ENCODE data around the gene PYROXD2.

The PYROXD2 gene
- total RNA-seq: 0 to 3.9 (median 1.5) reads per million in 17 experiments

- DNase-seq: peak; percentile 58 to 79 (median 72)
These were observed at the start of gene PYROXD2 for GRCh38 chr10:98414932-98415730. Gene PYROXD2, minus strand, starts transcription at chr10:98415182. Its CDS starts 47 bp downstream, at chr10:98415135.

DNA sequence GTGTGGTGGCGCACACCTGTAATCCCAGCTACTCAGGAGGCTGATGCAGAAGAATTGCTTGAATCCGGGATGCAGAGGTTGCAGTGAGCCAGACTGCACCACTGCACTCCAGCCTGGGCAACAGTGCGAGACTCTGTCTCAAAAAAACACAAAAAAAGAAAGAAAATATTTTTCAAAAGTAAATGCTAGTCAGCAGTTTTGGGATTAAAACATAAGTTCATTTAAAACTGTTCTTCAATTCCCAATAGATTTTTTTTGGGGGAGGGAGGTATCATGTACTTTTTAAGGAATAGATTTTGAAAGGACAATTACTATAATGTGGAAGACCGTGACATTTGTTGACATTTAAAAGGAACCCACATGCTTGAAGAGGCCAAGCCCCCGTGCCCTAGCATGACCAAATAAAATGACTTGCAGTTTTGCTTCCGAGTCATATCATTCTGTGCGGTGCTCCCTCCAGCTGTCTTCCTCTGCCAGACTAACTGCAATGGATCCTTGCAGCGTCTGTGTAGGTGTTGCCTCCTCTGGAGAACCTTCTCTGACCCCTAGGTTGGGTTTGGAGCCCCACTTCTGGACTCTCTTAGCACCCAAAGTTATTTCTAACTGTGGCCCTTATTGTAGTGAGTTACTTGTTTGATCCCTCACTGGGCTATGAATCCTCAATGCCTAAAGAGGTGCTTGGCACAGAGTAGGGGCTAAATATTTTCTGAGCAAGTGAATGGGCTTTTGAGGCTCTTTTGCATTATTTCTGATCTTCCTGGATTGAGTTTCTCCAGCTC lies 49.2 kb upstream of the PYROXD2 start:
- peak; percentile 28 to 71 (median 64) for DNase-seq

DNA sequence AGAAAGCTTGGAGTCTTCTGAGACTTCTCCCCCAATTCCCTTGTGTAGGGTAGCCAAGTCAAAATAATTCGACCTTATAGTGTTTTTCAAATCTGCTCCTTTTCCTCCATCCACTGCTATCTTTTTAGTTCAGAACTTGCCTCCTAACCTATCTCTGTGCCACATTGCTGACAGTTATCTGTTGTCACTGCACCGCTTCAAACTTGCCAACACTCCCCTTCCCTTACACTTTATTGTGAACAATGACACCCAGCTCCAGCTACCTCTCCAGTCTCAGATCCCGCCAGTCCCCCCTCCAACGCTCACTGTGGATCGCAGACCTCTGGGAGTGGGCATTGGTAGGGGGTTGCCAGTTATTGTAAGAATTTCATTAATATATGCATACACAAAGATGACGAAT lies 48.0 kb upstream of the PYROXD2 start:
- DNase-seq: no peak

DNA sequence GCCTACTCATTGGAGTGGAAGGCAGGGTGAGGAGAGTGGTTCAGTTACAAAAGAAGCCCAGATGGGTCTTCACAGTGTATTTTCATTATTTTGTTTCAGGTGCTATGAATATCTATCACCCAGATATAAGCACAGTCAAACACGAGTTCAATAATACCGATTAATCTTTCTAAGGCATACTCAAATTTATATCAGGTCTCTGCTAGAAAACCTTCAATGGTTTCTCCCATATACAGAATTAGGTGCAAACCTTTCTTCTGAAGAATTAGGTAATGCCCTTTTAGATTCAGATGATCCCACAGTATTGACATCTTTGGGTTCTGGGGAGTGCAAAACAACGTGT lies 46.5 kb upstream of the PYROXD2 start:
- no peak for DNase-seq

- peak; percentile 73 to 85 (median 80) for DNase-seq
These were observed 46.0 kb upstream of the PYROXD2 start for GRCh38 chr10:98460837-98461499.

DNA sequence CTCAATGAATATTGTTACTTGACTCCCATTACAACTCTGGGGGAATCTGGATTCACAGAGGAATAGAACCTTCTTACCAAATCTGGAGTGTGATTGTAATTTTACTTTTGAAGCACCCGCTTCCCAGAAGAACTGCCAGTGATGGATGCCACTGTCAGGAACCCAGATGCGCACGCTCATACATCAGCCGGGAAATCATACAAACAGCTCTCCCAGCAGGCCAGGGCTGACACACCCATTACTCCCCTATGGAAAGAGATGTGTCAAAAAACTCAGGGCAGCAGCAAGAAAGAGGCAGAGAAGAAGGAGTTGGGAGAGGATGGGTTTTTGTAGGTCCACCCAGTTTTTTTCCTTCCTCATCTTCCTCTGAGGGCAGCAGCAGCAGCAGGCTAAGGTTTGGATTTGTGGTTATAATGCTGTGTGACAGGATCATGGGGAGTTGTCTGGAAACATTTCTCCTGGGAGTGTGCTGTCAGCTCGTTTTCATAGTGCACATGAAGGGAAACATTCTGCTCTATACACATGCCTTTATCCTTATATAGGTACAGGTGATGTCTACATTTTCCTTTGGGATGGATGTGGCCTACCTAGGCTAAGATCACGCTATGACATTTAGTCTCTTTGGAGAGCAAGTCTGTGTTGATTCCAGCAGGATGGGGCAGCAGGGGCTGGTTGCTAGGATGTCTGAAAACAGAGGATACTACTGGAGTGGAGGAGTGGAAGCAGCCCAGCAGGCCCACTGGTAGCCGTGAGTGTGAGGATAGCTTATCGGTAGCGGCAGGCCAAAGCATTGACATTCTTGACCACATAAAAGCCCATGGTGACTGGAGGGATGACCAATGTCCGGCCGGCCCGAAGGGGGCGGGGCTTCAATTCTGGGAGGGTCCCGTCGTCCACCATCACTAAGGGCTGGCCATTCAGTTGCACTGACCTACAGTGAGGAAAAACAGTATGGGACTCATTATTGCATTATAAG lies 44.1 kb upstream of the PYROXD2 start:
- no peak for DNase-seq

DNA sequence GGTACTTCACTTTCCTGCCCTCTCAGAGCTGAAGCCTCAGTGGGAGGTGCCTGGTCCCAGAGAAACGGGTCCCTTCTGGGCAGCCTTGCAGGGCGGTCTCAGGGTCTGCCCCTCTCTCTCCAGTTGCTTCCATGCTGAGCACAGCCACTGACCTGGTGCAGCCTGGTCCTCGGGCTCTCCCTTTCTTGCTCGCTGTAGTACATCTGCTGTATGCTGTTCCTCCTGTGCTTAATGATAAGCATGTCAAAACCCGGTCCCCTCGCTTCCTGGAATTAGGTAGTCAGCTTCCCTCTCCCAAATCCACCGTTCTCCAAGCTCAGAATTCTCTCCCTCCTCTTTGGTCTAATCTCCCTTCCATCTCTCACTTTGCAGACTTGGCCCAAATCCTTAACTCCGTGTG lies 42.7 kb upstream of the PYROXD2 start:
- no peak for DNase-seq

DNA sequence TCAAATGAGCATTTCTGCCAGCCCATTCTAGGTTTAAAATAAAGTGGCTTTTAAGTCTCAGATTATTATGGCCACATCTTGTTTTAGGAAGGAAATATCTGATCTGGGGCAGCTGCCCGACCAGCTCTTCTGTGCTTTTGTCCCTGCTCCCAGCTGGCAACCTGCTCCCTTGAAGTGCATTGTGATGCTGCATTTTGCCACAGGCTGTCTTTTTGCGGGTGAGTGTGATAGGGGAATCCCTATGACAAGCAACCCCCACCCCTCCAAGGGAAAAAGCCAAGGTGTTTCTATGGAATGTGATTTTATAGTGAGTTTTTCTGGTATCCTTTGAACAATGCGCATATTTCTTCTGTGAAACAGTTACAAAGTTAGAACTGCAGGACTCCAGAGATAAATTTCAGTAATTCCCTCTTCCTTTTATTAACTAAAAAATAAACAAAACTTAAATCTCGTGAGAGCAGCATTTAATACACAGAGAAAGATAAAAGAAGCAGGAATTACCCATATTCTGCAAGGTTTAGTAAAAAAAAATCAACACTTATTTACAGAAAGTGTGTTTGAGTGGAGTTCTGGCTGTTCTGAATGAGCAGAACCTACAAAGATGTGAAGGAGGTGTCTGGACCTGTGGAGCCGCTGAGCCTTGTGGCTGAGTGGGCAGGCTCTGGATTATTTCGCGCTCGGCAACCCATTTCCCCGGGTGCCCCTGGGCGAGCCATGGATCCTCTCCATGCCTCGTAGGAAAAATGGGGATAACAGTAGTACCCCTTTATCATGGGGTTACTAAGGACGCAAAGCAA lies 41.9 kb upstream of the PYROXD2 start:
- no peak for DNase-seq

DNA sequence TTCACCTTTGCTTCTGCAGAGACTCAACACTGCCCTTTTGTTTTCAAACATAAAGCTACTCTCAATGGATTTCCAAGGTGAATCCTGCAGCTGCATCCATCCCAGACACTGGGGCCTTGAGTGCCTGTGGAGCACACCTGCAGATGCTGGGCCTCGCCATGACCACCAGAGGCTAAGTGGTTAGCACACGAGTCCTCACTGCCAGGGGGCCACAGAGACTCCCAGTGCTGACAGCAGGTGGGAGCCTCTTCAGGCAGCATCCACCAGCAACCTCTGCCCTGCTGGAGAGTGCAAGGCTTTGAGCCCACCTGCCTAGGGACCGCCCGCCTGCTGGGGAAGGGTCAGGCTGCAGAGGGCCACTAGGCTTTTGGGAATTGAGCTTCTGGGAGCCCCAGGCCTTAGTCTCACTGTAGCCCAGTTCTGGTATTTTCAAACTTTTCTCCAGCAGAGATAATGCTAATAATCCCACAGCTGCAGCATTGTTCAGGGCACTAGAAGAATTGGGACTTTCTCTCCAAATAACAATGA lies 41.1 kb upstream of the PYROXD2 start:
- no peak for DNase-seq

- peak; percentile 34 to 61 (median 51) for DNase-seq
These were observed 38.7 kb upstream of the PYROXD2 start for GRCh38 chr10:98453729-98454128.

DNA sequence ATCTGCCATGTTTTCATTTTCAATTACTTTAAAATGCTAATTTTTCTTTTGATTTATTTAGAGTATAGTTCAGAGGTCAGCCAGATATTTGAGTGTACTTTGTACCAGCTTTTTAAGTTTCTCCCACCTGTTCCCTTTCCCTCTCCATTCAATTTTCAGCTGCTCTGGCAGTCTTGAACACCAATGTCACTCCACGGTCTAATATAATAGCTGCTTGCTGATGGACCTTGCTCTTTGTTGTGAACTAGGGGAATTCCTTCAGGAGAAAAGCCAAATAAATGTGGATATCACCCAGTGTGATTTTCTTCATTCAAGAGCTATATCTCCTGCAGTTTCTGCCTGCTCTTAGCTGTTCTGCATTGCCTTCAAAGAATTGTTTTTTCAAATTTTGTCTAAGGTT lies 35.6 kb upstream of the PYROXD2 start:
- no peak for DNase-seq

- DNase-seq: no peak
These were observed 34.3 kb upstream of the PYROXD2 start for GRCh38 chr10:98449287-98449686.

DNA sequence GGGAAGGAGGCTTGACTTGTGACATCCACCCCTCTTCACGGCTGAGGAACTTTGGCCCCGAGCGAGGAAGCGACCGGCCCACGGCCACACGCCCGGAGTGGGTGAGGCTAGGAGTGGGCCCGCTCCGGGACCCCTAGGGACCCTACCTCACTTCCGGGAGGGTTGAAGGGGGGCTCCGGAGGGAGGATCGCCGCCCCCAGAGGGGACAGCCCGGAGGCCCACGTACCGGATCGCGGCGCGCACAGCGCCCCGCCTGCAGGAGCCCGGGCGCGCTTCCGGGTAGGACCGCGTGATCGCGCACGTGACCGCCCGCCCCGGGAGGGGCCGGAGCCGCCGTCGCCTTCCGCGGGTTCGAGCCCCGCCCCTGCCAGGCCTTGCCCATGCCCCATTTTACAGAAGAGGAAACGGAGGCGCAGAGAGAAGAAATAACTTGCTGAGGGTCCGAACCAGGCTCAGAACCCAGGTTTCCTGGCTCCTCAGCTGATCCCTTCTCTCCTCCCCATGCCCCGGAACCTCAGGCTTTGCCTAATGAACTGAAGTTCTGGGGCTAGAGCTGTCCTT lies 31.8 kb upstream of the PYROXD2 start, which contains the start of gene HPS1:
HPS1 (minus strand) TSS at position 275 of the 561 bp plus-strand sequence. CDS start 3,695 bp downstream, outside the sequence.
- DNase-seq: peak; percentile 87 to 96 (median 91)

- peak; percentile 51 to 68 (median 65) for DNase-seq
These were observed 31.2 kb upstream of the PYROXD2 start for GRCh38 chr10:98446151-98446660.

DNA sequence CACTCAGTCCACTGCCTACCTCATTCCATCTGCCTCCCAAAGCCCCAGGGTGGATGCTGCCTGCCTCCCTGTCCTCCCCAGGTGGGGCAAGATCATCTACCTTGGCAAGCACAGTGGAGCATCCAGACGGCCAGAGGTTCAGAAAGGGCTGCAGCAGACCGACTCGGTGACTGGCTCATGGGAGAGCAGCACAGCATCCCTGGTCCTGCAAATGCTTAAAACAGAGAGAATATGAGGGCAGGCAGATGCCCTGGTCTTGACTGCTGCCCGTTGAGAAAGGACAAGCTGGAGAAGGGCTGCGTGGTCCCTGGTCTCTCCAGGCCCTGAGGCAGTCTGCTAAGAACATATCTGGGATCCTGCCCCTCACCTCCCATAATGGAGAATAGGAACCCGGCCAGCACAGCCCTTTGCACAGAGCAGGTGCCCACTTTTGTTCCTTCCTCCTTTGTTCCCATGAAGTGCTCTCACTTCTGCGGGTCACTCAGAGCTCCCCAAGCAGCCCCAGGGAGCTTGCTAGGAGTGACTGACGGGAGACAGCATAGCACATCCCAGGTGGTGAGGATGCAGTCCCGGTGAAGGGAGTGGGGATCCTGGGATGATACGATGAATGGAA lies 30.3 kb upstream of the PYROXD2 start:
- DNase-seq: no peak

DNA sequence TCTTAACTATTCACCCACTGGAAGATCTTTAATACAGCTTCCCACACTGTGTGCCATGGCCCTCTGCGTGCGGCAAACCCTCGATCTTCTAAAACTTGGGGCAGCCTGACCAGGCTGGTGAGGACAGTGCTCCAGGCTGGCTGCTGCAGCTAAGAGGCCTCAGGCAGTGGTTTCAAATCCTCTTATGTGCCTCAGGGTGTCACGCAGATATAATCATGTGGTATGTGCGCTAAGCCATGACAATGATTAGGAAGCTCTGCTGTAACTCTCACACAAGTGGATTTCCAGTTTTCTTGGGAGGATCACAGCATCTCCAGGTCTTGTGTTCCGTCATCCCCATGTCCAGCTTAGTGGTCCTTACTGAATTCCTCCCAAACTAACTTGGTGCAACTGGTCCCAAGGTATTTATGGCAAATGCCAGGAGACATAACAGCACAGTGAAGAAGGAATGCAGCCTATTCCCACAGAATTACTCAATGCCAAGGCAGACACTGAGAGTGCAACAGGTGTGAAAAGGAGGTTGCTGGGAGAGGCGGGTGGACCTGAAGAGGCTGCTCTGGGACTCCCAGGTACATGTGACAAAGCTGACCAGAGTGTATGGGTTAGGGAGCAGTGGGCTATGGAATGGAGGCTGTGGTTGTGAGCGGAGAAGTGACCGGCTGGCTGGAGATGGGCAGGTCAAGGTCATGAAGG lies 29.5 kb upstream of the PYROXD2 start:
- DNase-seq: peak; percentile 75 to 87 (median 82)

- no peak for DNase-seq
These were observed 23.7 kb upstream of the PYROXD2 start for GRCh38 chr10:98438715-98439114.

DNA sequence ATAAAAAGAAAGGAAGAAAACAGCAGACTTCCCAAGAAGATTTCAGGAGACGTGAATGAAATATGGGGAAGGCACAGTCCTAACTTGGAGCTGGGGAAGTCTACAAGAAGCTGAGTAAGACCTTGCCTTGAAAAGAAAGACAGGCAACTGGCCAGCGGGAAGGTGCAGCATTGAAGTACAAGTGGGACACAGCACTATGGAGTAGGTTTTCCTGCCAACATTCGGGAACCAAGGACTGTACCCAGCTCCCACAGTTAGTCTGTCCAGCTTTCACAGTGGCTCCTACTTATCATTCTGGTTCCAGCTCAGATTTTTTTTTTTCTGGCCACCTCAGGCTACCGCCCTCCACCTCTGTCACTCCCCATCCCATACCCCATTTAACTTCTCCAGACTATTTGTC lies 21.7 kb upstream of the PYROXD2 start:
- no peak for DNase-seq

GRCh38 chr10:98435178-98435577 lies 20.2 kb upstream of the PYROXD2 start:
- DNase-seq: no peak

All from suppressor macrophage (primary cell).